NB4 (cell line): ENCODE data around the gene MAPK8IP2.

ENCODE experiments used
- DNase-seq: peaks from one replicate; pipeline ENCODE4 v3.0.0; 2010; ENCODE audit warnings: low read depth
- H3K4me3 ChIP-seq: one replicate; pipeline ENCODE4 v1.5.1; 2011; ENCODE audit warnings: mild to moderate bottlenecking, low read depth, low read length, moderate library complexity
- CTCF ChIP-seq: IDR thresholded peaks from one replicate; pipeline ENCODE4 v1.5.1; 2012; ENCODE audit warnings: low read depth, low read length
- MYC ChIP-seq: IDR thresholded peaks from 2 replicates; pipeline ENCODE4 v1.6.1; 2011; ENCODE audit warnings: low read depth, low read length
- POLR2A ChIP-seq: IDR thresholded peaks from 2 replicates; pipeline ENCODE4 v1.6.1; 2011; ENCODE audit warnings: mild to moderate bottlenecking; ENCODE audit not compliant: insufficient read length; ENCODE audit errors: extremely low read depth
- TF ChIP-seq, protein P1 (sequence below): IDR thresholded peaks from 2 replicates; pipeline ENCODE4 v1.6.1; 2011; ENCODE audit warnings: low read depth, low read length

Gene MAPK8IP2

GRCh38 chr22:50600538-50600937 is at the start of gene MAPK8IP2:
Gene MAPK8IP2, plus strand, starts transcription at chr22:50600793. Its CDS starts 26 bp downstream, at chr22:50600819.
- TF ChIP-seq MYC: no peak
- TF ChIP-seq CTCF: no peak
- TF ChIP-seq, protein P1, sequence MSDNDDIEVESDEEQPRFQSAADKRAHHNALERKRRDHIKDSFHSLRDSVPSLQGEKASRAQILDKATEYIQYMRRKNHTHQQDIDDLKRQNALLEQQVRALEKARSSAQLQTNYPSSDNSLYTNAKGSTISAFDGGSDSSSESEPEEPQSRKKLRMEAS: no peak
- TF ChIP-seq POLR2A: no peak
- no peak within 1 kb of the TSS for H3K4me3 ChIP-seq
- no peak for DNase-seq

DNA sequence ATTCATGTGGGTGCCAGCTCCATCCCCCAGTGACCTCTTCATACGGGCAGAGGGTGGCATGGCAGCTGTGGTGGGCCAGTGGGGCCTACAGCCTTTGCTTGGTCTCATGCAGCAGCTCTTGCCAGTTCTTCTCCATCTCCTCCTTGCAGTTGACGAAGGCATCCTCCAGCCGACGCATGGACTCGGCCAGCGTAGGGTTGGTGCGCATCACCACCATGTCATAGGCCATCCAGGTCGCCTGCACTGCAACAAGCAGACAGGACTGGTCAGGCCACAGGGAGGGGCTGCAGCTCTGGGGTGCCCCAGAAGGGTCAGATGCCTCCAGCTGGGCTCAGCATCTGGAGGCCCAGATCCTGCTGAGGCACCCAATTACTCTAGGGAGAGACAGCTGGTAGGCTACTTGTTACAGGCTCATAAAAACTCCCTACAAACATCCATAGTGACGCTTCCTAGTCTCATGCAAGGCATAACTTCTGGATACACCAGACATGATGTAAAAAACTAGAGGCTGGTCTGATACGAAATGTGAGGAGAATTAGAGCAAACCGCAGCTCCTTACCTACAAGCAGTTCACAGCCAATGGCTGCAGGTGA is 49.3 kb upstream of the MAPK8IP2 start:
- H3K4me3 ChIP-seq: no peak overlapping the region
- DNase-seq: no peak
- TF ChIP-seq POLR2A (no peak), CTCF (no peak), MYC (no peak)
- TF ChIP-seq, protein P1: no peak

- no peak for DNase-seq
- no peak overlapping the region for H3K4me3 ChIP-seq
- TF ChIP-seq POLR2A (no peak), MYC (no peak), CTCF (no peak)
- TF ChIP-seq, protein P1: no peak
These were observed 47.3 kb upstream of the MAPK8IP2 start for GRCh38 chr22:50553310-50553709.

DNA sequence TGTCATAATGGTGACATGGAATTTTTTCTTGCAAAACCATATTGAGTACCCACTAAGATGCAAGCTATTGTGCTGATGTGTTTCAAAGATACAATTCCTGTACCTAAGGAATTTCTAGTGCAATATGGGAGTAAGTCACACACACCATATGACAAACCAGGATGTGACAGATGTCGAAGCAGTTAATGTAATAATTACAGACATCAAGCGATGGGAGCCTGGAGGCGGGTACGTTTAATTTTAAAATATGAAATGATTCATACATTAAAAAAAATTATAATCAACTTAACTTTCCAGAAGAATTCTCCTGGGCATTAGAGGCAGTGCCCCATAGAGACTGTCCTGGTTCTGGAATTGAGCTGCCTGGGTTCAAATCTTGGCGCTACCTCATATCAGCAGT is 43.9 kb upstream of the MAPK8IP2 start:
- TF ChIP-seq, protein P1: no peak
- TF ChIP-seq MYC: no peak
- TF ChIP-seq POLR2A: no peak
- no peak for TF ChIP-seq CTCF
- H3K4me3 ChIP-seq: no peak overlapping the region
- DNase-seq: no peak

- DNase-seq: no peak
- no peak overlapping the region for H3K4me3 ChIP-seq
- TF ChIP-seq MYC (no peak), POLR2A (no peak), CTCF (no peak)
- TF ChIP-seq, protein P1: no peak
These were observed 40.6 kb upstream of the MAPK8IP2 start for GRCh38 chr22:50560034-50560433.
